GM19023 (cell line): ENCODE data around the gene IFT57.

Source experiments
- ATAC-seq: cut with Tn5 transposase; IDR thresholded peaks from one replicate; pipeline ENCODE4 v1.9.1; 2021; ENCODE audit warnings: mild to moderate bottlenecking, moderate library complexity; ENCODE audit not compliant: unreplicated experiment

IFT57 gene

GRCh38 chr3:108127301-108127988 is 94.8 kb downstream of the IFT57 start:
- no peak for ATAC-seq

DNA sequence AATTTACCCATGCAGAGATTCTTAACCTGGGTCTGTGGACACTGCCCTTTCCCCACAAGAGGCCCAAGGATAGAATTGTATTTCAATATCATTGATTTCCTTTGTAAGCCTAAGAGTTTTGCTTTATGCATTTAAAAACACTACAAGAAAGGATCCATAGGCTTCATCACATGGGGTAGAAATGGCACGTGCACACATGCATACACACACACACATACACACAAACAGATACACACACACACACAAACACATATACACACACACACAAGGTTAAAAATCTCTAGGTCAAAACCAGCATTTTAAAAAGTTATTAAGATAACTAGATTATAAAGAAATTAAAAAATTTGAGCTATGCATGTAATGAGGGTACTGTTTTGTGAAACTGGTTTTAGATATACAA is 95.9 kb downstream of the IFT57 start:
- no peak for ATAC-seq

DNA sequence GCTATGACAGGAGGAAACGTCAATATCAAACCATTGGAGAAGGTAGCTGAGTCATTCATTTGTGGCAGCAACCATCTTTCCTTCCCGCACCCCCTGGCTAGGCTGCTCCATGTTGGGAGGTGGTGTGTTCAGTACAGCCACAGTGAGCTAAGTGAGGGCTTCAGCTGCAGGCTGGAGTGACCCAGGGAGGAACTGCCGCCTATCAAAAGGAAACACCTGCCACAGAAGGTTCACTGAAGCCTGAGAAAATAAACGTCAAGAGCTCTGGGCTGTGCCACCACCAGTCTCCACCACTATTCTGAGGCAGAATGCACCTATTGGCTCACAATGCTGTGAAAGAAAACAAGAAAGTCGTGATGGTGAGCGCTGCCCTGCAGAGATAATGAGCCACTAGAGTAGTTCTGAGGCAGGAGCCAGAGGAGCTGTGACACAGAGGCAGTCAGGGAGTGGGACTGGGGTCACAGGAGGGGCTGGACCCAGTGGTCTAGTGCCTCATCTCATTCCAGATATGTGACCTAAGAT is 96.6 kb downstream of the IFT57 start:
- ATAC-seq: peak; percentile 54

GRCh38 chr3:108125153-108125543 is 97.1 kb downstream of the IFT57 start:
- ATAC-seq: no peak

- ATAC-seq: peak; percentile 84
These were observed 97.7 kb downstream of the IFT57 start for GRCh38 chr3:108124337-108125152.

DNA sequence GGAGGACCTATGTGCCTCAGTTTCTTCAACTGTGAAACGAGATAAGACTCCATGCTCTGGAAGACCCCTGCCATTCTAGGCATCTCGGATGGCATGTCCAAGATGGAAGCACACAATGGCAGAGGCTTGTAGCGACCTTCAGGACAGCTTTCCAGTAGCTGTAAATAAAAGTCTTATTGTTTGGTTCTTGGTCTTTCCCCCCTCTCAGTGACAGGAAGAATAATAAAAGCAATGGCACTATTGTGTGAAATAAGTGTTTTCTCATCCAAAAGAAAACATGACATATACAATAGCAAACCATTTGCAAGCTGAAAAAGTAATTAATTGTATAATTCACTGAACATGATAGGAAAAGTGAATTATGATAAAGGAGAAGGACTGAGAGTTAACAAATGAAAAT is 98.9 kb downstream of the IFT57 start:
- no peak for ATAC-seq

GRCh38 chr3:108122276-108122675 is 99.9 kb downstream of the IFT57 start:
- ATAC-seq: no peak

DNA sequence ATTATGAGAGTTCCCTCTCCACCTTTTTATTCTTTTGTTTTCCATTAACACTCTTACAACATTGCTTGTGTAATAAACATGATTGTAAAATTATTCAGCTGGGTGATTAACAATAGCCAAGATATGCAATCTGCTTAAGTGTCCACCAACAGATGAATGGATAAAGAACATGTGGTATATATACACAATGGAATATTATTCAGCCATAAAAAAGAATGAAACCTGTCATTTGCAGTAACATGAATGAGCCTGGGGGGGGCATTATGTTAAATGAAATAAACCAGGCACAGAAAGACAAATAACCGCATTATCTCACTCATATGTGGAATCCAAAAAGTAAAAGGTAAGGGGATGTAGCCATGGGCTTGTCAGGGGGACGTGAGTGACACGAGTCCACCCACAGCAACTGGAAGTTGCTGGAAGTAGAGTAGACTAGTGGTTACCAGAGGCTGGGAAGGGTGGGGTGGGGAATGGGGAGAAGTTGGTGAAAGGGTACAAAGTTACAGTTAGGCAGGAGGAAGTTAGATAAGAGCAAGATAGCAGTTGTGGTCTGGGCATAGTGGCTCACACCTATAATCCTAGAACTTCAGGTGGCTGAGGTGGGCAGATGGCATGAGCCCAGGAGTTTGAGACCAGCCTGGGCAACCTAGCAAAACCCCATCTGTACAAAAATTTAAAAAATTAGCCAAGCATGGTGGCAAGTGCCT is 102.7 kb downstream of the IFT57 start:
- no peak for ATAC-seq

DNA sequence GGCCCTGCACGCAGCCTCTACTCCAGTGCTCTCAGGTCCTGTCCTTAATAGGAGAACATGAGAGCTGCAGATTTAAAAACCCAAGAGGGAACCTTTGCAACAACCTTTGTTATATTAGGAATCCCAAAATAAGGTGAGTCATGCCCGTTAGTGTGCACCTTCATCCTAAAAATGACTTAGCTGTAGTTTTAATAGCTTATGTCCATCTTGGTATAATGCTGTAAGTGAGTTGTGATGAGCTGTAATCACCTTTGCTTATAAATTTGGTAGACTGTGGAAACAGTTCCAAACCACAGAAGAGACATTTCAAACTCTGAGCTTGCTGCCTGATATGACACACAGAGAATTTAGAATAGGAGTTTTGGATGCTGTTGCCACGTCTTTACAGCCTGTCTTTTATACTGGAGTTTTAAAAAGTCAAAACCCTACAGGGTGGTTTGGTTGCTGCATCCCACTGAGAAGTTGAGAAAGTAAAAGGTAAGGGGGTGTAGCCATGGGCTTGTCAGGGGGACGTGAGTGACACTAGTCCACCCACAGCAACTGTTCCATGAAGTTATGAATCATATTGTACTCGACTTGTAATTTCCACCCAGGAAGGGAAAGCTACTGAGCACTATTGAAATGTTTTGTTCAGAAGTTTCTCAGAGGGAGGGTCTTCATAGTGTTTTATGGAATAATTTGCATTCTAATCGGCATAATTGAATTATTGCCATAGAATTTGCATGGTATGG is 104.0 kb downstream of the IFT57 start:
- ATAC-seq: no peak

DNA sequence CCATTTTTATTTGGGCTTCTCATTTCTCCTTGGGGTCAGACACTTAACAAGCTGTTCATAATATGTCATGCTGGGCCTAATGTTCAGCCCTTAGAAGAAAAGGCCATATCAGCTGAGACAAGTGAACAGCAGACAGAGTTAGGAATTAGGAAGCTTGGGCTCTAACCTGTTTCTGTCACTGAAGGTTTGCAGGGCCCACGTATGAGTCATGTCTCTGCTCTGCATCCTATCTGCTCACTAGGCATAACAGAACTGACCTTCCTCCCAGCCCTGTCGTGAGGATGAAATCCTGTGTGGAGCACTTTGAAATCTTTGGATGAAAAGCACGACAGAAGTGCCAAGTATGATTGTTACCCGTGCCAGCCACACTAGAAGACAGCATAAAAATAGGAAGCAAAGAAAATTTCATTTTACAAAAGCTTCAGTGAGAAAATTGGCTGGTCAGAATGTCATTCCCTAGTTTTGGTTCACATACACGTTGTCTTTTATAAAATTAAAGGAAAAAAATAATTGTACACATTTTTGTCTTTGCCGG is 104.9 kb downstream of the IFT57 start:
- no peak for ATAC-seq

DNA sequence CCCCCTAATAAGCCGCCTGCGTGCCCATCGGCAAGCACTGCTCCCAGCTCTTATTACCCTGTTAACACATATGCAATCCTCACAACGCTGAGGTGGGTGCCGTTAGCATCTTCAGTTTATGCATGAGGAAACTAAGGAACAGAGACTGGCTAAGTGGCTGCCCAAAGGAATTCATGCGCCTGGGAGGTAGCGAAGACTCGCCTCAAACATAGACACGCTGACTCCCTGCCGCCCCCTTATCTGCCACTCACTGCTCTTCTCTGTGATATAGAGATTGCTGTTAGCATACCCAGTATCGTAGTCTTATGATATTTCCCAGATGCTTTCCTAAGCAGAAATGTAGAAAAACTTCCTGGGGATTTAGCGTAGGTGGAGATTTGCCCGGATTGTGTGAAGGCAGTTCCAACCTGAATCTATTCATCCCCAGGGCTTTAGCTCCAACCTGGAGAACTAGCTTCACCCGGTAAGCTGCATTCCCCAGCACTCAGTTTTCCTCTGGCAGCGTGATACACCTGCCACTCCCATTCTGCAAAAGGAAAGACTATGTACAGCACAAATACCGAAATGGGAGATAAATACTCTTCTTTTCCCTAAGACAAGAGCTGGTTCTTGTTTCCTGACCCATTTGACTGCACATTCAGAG is 107.7 kb downstream of the IFT57 start:
- no peak for ATAC-seq

- no peak for ATAC-seq
These were observed 108.2 kb downstream of the IFT57 start for GRCh38 chr3:108113975-108114374.

DNA sequence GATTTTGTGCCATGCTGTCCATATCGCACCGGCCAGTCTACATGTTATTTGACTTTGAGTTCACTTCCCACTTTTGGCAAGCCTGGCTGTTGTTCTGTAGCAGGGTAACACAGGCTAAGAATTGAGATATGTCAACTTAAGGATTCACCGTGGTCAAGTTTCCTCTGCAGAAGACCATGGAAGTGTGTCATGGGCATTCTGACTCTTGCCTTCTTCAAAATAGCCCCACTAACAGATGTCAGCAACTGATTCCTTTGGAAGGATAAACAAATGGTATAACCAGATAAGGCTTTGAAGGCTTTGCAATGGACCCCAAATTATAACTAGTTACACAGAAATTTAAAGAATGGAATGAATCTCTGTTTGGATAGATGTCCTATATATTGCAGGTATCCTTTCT is 111.3 kb downstream of the IFT57 start:
- no peak for ATAC-seq
